ENCODE data around the gene NUDT3. TPM values are rescaled to one million over a fixed set of nuclear protein-coding genes. Genes with fewer than 3 reads are reported as not detected.
"Not testable (repeated sequence)": the region's sequence is repeated elsewhere in the genome, so short reads cannot be mapped to it uniquely, and the experiment has no call there.

NUDT3 gene
- total RNA-seq, 4 donors from 2014 or later: 17.3 to 28.1 (median 20.6) TPM

- H3K27me3 ChIP-seq: no peaks in the 10 kb centered on the region
- H3K9me3 ChIP-seq: no peaks in the 10 kb centered on the region
- no peaks in the 10 kb centered on the region for H3K4me1 ChIP-seq
- H3K36me3 ChIP-seq: no peaks in the 10 kb centered on the region
- no peak overlapping the region for H3K27ac ChIP-seq
- TF ChIP-seq POLR2A (IDR thresholded peaks at IDR 0.05): no peak
- TF ChIP-seq CTCF (IDR thresholded peaks at IDR 0.05): no peak
- no peak for DNase-seq
- H3K4me3 ChIP-seq: no peak overlapping the region
These were observed 57.6 kb downstream of the NUDT3 start for GRCh38 chr6:34334796-34335416.

- Histone ChIP-seq H3K9me3 (no peaks in the 10 kb centered on the region), H3K4me3 (no peak overlapping the region), H3K36me3 (no peaks in the 10 kb centered on the region), H3K27me3 (no peaks in the 10 kb centered on the region), H3K27ac (no peak overlapping the region), H3K4me1 (no peaks in the 10 kb centered on the region)
- TF ChIP-seq POLR2A (IDR thresholded peaks at IDR 0.05) (no peak), CTCF (IDR thresholded peaks at IDR 0.05) (no peak)
- DNase-seq: no peak
These were observed 58.6 kb downstream of the NUDT3 start for GRCh38 chr6:34333858-34334257.

GRCh38 chr6:34332251-34333198 lies 59.9 kb downstream of the NUDT3 start:
- Histone ChIP-seq H3K4me3 (no peak overlapping the region), H3K4me1 (no peaks in the 10 kb centered on the region), H3K9me3 (no peaks in the 10 kb centered on the region), H3K36me3 (no peaks in the 10 kb centered on the region), H3K27ac (no peak overlapping the region), H3K27me3 (no peaks in the 10 kb centered on the region)
- DNase-seq: no peak
- no peak for TF ChIP-seq POLR2A (IDR thresholded peaks at IDR 0.05)
- TF ChIP-seq CTCF (IDR thresholded peaks at IDR 0.05): no peak

- Histone ChIP-seq H3K9me3 (no peaks in the 10 kb centered on the region), H3K27me3 (no peaks in the 10 kb centered on the region), H3K4me3 (no peak overlapping the region), H3K36me3 (no peaks in the 10 kb centered on the region), H3K4me1 (no peaks in the 10 kb centered on the region), H3K27ac (no peak overlapping the region)
- TF ChIP-seq CTCF (IDR thresholded peaks at IDR 0.05) (no peak), POLR2A (IDR thresholded peaks at IDR 0.05) (no peak)
- DNase-seq: no peak
These were observed 61.0 kb downstream of the NUDT3 start for GRCh38 chr6:34331371-34332050.

- not testable (repeated sequence) for H3K27ac ChIP-seq, H3K4me1 ChIP-seq, H3K27me3 ChIP-seq, DNase-seq, H3K9me3 ChIP-seq, H3K36me3 ChIP-seq, H3K4me3 ChIP-seq
These were observed 62.7 kb downstream of the NUDT3 start for GRCh38 chr6:34329814-34330213.

- H3K4me1 ChIP-seq: no peaks in the 10 kb centered on the region
- no peaks in the 10 kb centered on the region for H3K27me3 ChIP-seq
- H3K9me3 ChIP-seq: no peaks in the 10 kb centered on the region
- no peak overlapping the region for H3K4me3 ChIP-seq
- no peaks in the 10 kb centered on the region for H3K36me3 ChIP-seq
- TF ChIP-seq CTCF (IDR thresholded peaks at IDR 0.05) (no peak), POLR2A (IDR thresholded peaks at IDR 0.05) (no peak)
- no peak for DNase-seq
- H3K27ac ChIP-seq: no peak overlapping the region
These were observed 63.5 kb downstream of the NUDT3 start for GRCh38 chr6:34328969-34329368.

- not testable (repeated sequence) for H3K4me1 ChIP-seq, H3K4me3 ChIP-seq, H3K27me3 ChIP-seq, DNase-seq, H3K27ac ChIP-seq, H3K36me3 ChIP-seq, H3K9me3 ChIP-seq
These were observed 64.9 kb downstream of the NUDT3 start for GRCh38 chr6:34327313-34328205.
